Stomach (tissue), 9 donors: ENCODE results near the gene LDB2. TPM values are rescaled to one million over a fixed set of nuclear protein-coding genes. Genes with fewer than 3 reads are reported as not detected.

Source experiments
- DNase-seq, 2 donors: peaks; one replicate each; pipeline versions ENCODE4 v3.0.0 to v3.0.0-alpha.2; 2013 to 2019
- H3K27ac ChIP-seq, 5 donors: fragments of 200-600 bp in 4 of 5; sonication (generic) in 4 of 5; one replicate each; pipeline ENCODE4 v1.5.1; 2013 to 2019; ENCODE audit warnings: mild to moderate bottlenecking in 1 of 5, moderate library complexity in 1 of 5
- H3K27me3 ChIP-seq, 3 donors: fragments of 200-600 bp; sonication (generic); one replicate each; pipeline ENCODE4 v1.5.1; 2017 to 2019; ENCODE audit warnings: mixed run types in 1 of 3
- H3K36me3 ChIP-seq, 4 donors: fragments of 200-600 bp; sonication (generic); 1 replicate in 3 of 4; 2 replicates in 1 of 4; pipeline ENCODE4 v1.5.1; 2016 to 2019
- H3K4me1 ChIP-seq, 4 donors: fragments of 200-600 bp; sonication (generic); one replicate each; pipeline ENCODE4 v1.5.1; 2016 to 2019
- H3K4me3 ChIP-seq, 4 donors: fragments of 200-600 bp; sonication (generic) in 3 of 4; one replicate each; pipeline ENCODE4 v1.5.1; 2016 to 2019; ENCODE audit warnings: mild to moderate bottlenecking in 1 of 4
- H3K9me3 ChIP-seq, 4 donors: fragments of 200-600 bp; sonication (generic); one replicate each; pipeline ENCODE4 v1.5.1; 2016 to 2019
- CTCF ChIP-seq, 7 experiments: fragments of 450-650 bp in 4 of 7; fragments of 200-600 bp in 3 of 7; sonication (generic) in 3 of 7; IDR thresholded peaks; one replicate each; pipeline ENCODE4 v1.5.1; 2016 to 2019; ENCODE audit warnings: antibody characterized with exemption in 7 of 7, control low read depth in 2 of 7, mild to moderate bottlenecking in 1 of 7
- EP300 ChIP-seq: sonication (generic); formaldehyde crosslinking; IDR thresholded peaks from one replicate; pipeline ENCODE4 v1.6.1; 2017; ENCODE audit warnings: antibody characterized with exemption
- POLR2A ChIP-seq, 4 donors: fragments of 450-650 bp; IDR thresholded peaks; one replicate each; pipeline ENCODE4 v1.6.1; 2016; ENCODE audit warnings: antibody characterized with exemption in 4 of 4, control low read depth in 2 of 4, mild to moderate bottlenecking in 1 of 4, moderate library complexity in 1 of 4
- POLR2AphosphoS5 ChIP-seq, 3 donors: sonication (generic); formaldehyde crosslinking; IDR thresholded peaks; one replicate each; pipeline ENCODE4 v1.6.1; 2016; ENCODE audit warnings: antibody characterized with exemption in 3 of 3
- WGBS, 5 donors: extraction: QIAGEN DNeasy Blood & Tissue Kit in 3 of 5; methylation state at CpG; one replicate each; pipeline versions ENCODE4 v1.1.5 to v1.1.7; 2013 to 2018; 5-methylcytosine and 5-hydroxymethylcytosine counted together
- intact Hi-C: fragments of 100-400 bp; cut with DNase I; formaldehyde crosslinking; loops from one replicate; pipeline ENCODE4 v1.15.1; 2023; ENCODE audit warnings: low total_unique reads
- polyA plus RNA-seq, 3 donors: library from polyadenylated mRNA; stranded (reverse); fragments of 200-250 nt; gene quantifications; one replicate each; pipeline ENCODE4 v1.2.3, GENCODE V29; 2013
- total RNA-seq, 5 donors: library from RNA; depleted of rRNA; stranded (reverse); fragments of >200 nt; gene quantifications; one replicate each; pipeline versions ENCODE4 v1.1.0 to v1.2.3, GENCODE V29; 2014 to 2016
- donor health status: healthy with polysubstance abuse.
- donor health status: Bipolar disorder and iron deficiency.
- donor health status: healthy.

LDB2 gene
- total and polyA plus RNA-seq, 8 donors: 6.2 to 63.3 (median 12.8) TPM

- no peaks in the 10 kb centered on the region for H3K9me3 ChIP-seq
- intact Hi-C loops: no loop called here
- DNase-seq: no peak
- H3K36me3 ChIP-seq: peaks cover 0 to 4% (median 0%) of the 10 kb centered on the region in 4 donors
- 94 to 98% (median 96%) methylated on average over 3 of the region's 3 CpGs for WGBS, 5 donors
- peaks cover 0 to 11% (median 0%) of the 10 kb centered on the region in 4 donors for H3K4me1 ChIP-seq
- no peaks in the 10 kb centered on the region for H3K27me3 ChIP-seq
- H3K27ac ChIP-seq: no peak overlapping the region
- no peak overlapping the region for H3K4me3 ChIP-seq
- no peak for TF ChIP-seq POLR2AphosphoS5 (IDR thresholded peaks at IDR 0.05)
- TF ChIP-seq POLR2A (IDR thresholded peaks at IDR 0.05): no peak
- no peak for TF ChIP-seq CTCF (IDR thresholded peaks at IDR 0.05)
- no peak for TF ChIP-seq EP300
These were observed 321.3 kb downstream of the LDB2 start for GRCh38 chr4:16577177-16577576.

GRCh38 chr4:16574981-16575380, 323.5 kb downstream of the LDB2 start:
- TF ChIP-seq POLR2AphosphoS5 (IDR thresholded peaks at IDR 0.05) (no peak), EP300 (no peak), POLR2A (IDR thresholded peaks at IDR 0.05) (no peak), CTCF (IDR thresholded peaks at IDR 0.05) (no peak)
- intact Hi-C loops: no loop called here
- Histone ChIP-seq H3K9me3 (no peaks in the 10 kb centered on the region), H3K27ac (no peak overlapping the region), H3K4me3 (no peak overlapping the region), H3K36me3 (peaks cover 0 to 4% (median 0%) of the 10 kb centered on the region in 4 donors), H3K27me3 (no peaks in the 10 kb centered on the region), H3K4me1 (peaks cover 0 to 11% (median 0%) of the 10 kb centered on the region in 4 donors)
- WGBS, 5 donors: 86 to 94% (median 93%) methylated on average over 2 of the region's 2 CpGs
- no peak for DNase-seq

GRCh38 chr4:16573739-16574138, 324.7 kb downstream of the LDB2 start:
- DNase-seq: peak in 1 of 2 donors; percentile 52

DNA sequence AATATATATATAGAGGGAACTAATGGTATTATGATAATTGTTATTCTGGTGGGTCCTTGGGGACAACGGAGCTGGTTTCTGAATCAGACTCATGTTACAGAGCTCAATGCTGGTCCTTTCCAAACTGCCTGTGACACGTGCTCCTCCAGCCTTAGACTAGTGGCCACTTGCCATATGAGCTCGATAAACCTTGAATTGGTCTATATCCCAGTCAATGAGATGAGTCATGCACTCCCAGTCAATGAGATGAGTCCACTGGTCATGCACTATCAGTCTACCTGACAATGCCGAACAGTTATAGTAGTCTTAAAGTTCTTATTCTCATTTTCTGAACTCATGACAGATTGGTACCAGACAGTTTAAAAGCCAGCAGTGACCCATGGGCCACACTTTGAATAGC, 325.2 kb downstream of the LDB2 start:
- TF ChIP-seq CTCF (IDR thresholded peaks at IDR 0.05): no peak
- TF ChIP-seq POLR2A (IDR thresholded peaks at IDR 0.05): no peak
- TF ChIP-seq POLR2AphosphoS5 (IDR thresholded peaks at IDR 0.05): no peak
- TF ChIP-seq EP300: no peak
- H3K27ac ChIP-seq: no peak overlapping the region
- WGBS, 5 donors: 74 to 90% (median 83%) methylated on average over 4 of the region's 4 CpGs

More at GRCh38 chr4:16573739-16574138, 324.7 kb downstream of the LDB2 start:
- TF ChIP-seq POLR2AphosphoS5 (IDR thresholded peaks at IDR 0.05): no peak
- Histone ChIP-seq H3K36me3 (no peaks in the 10 kb centered on the region), H3K4me3 (no peak overlapping the region), H3K4me1 (peaks cover 0 to 11% (median 0%) of the 10 kb centered on the region in 4 donors), H3K9me3 (no peaks in the 10 kb centered on the region), H3K27ac (no peak overlapping the region), H3K27me3 (no peaks in the 10 kb centered on the region)
- intact Hi-C loops: no loop called here
- WGBS, 5 donors: 35 to 69% (median 60%) methylated on average over 5 of the region's 5 CpGs

GRCh38 chr4:16572631-16573030, 325.8 kb downstream of the LDB2 start:
- peaks cover 0 to 11% (median 0%) of the 10 kb centered on the region in 4 donors for H3K4me1 ChIP-seq
- WGBS, 5 donors: 72 to 88% (median 80%) methylated on average over 4 of the region's 4 CpGs
- no peaks in the 10 kb centered on the region for H3K27me3 ChIP-seq
- no peak for DNase-seq
- no peaks in the 10 kb centered on the region for H3K9me3 ChIP-seq
- TF ChIP-seq CTCF (IDR thresholded peaks at IDR 0.05) (no peak), POLR2AphosphoS5 (IDR thresholded peaks at IDR 0.05) (no peak), POLR2A (IDR thresholded peaks at IDR 0.05) (no peak), EP300 (no peak)
- intact Hi-C loops: no loop called here
- H3K4me3 ChIP-seq: no peak overlapping the region
- H3K36me3 ChIP-seq: no peaks in the 10 kb centered on the region
- H3K27ac ChIP-seq: no peak overlapping the region

More for the DNA sequence above, 325.2 kb downstream of the LDB2 start:
- Histone ChIP-seq H3K4me3 (no peak overlapping the region), H3K4me1 (peaks cover 0 to 11% (median 0%) of the 10 kb centered on the region in 4 donors), H3K9me3 (no peaks in the 10 kb centered on the region), H3K36me3 (no peaks in the 10 kb centered on the region), H3K27me3 (no peaks in the 10 kb centered on the region)
- intact Hi-C loops: no loop called here
- DNase-seq: no peak
